Measurements from ENCODE around the gene GALNT15. TPM values are rescaled to one million over a fixed set of nuclear protein-coding genes. Genes with fewer than 3 reads are reported as not detected.
A peak's percentile ranks its signal among the peaks of the same experiment; 100 is the strongest.

The GALNT15 gene
- total RNA-seq (2014; rRNA removed) = 2.1 and 3.1 TPM in 2 replicates
- 0.97 TPM for polyA plus RNA-seq (2012)

GRCh38 chr3:16174389-16174788 is at the start of gene GALNT15:
Gene GALNT15, plus strand, starts transcription at chr3:16174680. Its CDS starts 472 bp downstream, at chr3:16175152.
- DNase-seq (ENCODE audit: low read depth) = peak; percentile 99

DNA sequence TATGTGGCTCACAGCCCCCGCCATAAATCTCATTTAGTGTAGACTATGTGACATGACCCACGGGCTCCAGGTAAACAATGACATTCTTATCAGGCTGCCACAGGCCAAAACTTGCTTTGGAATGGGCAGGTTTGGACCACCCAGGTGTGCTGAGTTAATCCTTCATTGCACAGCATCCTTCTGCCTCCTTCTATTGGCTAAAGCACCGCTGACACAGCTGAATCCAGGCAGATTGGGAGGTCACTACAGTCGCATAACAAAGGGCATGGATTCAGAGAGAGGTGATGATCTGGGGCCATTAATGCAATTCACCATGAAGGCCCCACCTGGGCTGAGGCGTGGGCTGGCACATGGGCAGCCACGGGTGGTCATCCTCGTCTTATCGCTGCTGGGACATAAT is 47.8 kb upstream of the GALNT15 start:
- DNase-seq (ENCODE audit: low read depth) = no peak

DNA sequence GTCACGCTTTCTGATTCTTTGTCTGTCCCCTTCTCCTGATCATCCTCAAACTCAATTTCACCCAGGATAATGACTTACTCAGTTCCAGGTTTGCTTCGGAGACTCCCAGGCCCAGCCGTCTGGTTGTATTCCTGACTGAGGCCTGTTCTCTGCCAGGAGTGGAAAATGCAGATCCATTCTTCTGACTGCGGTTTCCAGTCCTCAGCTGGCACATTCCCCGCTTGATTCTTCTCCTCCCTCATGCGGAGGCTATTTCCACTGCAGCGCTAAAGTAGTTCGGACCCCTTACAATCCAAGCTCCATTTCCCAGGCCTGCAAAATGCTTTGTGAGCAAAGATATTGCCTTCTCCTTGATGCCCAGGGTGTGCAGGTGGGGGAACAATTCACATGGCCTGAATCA is 47.2 kb upstream of the GALNT15 start:
- no peak for DNase-seq (ENCODE audit: low read depth)

DNA sequence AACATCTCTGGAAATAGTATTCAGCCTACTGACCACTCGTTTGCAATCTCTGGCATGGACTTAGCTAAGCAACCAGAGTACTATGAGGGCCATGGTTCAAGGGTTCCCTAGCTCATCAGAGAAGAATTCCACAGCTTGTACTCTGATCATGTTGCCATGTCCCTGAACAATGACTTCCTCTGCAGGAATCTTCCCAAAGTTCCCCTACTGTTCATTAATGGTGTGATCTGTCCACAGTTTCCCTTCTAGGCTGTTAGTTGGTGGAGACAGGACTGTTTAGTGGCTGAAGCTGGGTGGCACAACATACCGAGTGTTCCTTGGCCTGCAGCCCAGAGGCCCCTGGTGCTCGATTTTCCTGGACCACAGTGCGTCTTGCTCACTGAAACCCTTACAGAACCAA is 44.4 kb upstream of the GALNT15 start:
- peak; percentile 83 for DNase-seq (ENCODE audit: low read depth)

GRCh38 chr3:16132190-16132589 is 42.3 kb upstream of the GALNT15 start:
- DNase-seq (ENCODE audit: low read depth) = no peak

- peak; percentile 36 for DNase-seq (ENCODE audit: low read depth)
Observed at GRCh38 chr3:16132928-16133327, 41.6 kb upstream of the GALNT15 start.

DNA sequence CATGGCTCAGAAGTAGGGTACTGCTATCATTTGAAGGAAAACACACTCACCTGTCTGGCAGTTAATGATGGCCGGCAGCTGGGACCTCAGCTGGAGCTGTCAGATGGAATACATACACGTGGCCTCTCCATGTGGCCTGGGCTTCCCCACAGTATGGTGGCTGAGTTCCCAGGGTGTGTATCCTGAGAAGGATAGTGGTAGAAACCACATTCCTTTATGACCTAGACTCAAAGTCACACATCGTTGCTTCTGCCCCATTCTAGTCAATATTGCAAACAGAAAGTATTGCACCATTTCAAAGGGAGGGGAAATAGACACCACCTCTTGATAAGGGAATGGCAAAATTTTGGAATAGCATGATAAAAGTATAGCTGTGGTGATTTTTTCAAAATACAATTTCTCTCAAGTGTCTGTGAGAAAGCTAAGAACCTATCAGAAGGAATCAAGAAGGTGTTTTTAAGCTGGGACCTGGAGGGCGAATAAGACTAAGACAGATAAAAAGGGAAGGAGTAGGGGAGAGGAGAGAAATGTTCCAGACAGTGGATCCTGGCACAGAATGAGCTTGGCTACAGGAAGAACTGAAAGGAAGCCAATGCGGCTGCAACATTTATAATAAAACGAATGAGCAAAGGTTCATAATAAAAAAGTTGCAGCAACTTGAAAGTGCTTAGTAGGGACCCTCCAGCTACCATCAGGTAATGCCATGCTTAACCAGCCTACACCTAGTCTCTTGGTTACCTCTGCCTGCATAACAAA is 40.1 kb upstream of the GALNT15 start:
- peak; percentile 57 for DNase-seq (ENCODE audit: low read depth)

GRCh38 chr3:16136055-16136454 is 38.4 kb upstream of the GALNT15 start:
- peak; percentile 87 for DNase-seq (ENCODE audit: low read depth)

DNA sequence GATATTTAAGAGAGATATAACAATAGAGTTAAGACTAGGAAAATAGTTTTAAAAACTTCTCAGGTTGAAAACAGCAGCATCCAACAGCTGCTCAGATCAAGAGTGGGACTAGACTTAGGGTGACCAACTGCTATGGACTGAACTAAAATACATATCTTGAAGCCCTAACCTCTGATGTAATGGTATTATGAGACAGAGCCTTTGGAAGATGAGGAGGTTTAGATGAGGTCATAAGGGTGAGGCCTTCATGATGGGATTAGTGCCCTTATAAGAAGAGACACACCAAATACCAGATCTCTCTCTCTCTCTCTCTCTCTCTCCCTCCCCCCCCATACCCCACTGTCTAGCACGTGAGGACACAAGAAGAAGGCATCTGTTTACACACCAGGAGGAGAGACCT is 37.4 kb upstream of the GALNT15 start:
- DNase-seq (ENCODE audit: low read depth) = no peak

- no peak for DNase-seq (ENCODE audit: low read depth)
Observed at GRCh38 chr3:16137977-16138376, 36.5 kb upstream of the GALNT15 start.

GRCh38 chr3:16140116-16140893 is 34.2 kb upstream of the GALNT15 start:
- peak; percentile 67 for DNase-seq (ENCODE audit: low read depth)

DNA sequence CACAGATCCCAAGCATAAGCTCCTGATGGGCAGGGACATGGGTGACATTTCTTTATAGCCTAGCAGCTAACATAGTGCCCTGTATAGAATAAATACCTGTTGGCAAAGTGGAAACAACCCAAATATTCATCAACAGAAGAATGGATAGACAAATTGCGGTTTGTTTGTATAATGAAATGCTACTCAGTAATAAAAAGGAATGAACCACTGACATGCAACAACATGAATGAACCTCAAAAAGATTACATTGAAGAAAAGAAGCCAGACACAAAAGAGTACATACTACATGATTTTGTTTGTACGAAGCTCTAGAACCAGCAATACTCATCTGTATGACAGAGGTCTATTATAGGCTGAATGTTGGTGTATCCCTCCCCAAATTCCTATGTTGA is 33.6 kb upstream of the GALNT15 start:
- DNase-seq (ENCODE audit: low read depth) = no peak

- peak; percentile 61 for DNase-seq (ENCODE audit: low read depth)
Observed at GRCh38 chr3:16142350-16143025, 32.0 kb upstream of the GALNT15 start.

GRCh38 chr3:16143861-16144447 is 30.5 kb upstream of the GALNT15 start:
- no peak for DNase-seq (ENCODE audit: low read depth)

- no peak for DNase-seq (ENCODE audit: low read depth)
Observed at GRCh38 chr3:16145176-16145575, 29.3 kb upstream of the GALNT15 start.

GRCh38 chr3:16146015-16146730 is 28.3 kb upstream of the GALNT15 start:
- no peak for DNase-seq (ENCODE audit: low read depth)

DNA sequence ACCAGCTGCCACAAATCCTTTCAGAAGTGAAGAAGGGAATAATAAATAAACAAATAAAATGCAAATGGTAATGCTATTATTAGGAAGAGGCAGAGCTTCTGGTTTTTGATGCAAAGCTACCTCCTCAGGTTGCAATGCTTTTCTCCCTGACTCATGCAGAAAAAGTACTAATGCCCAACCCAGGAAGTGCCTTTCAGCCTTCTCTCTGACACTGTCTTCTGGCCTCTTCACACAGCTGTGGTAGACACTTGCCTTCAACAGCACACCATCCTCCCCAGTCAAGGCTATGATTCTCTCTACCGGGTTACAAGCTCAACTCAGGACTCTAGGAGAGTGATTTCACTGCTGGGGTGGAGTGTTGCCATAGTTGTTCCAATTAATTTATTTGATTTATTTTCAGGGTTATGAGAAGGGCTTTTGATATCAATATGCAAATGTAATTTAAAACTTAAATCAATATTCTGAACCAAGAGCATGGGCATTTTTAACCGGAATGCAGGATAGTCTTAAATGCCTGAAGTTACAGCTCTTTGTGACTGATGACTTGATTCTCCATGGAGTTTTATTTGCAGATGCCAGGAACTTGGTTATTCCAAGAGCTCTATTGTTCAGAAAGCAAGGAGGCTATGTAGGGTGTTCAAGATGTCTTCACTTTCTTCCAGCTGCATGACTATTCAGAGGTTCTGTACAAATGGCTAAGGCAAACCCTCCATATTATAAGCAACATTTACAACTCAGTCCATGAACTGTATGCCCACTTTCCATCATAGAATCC is 27.1 kb upstream of the GALNT15 start:
- DNase-seq (ENCODE audit: low read depth) = no peak

DNA sequence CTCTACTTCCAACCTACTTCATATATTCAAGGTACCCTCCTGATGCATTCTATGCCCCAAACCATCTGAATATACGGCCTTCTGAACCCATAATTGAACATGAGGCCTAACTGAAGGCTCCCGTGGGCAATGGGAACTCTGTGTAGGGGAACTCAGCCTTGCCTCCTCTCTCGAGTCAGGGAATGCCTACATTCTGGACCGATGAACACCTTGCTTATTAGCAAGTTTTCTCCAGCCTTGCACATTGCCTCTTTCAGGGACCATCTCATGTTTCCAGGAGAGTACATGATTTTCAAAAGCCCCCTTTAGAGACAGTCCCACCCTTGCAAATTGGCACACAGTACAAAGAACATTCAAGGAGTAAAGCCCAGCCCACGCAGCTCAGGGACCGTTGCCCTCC is 26.3 kb upstream of the GALNT15 start:
- DNase-seq (ENCODE audit: low read depth) = no peak

GRCh38 chr3:16148783-16149182 is 25.7 kb upstream of the GALNT15 start:
- DNase-seq (ENCODE audit: low read depth) = peak; percentile 58

- no peak for DNase-seq (ENCODE audit: low read depth)
Observed at GRCh38 chr3:16150285-16150684, 24.2 kb upstream of the GALNT15 start.
